Gastrocnemius medialis (tissue), 4 donors: ENCODE data around the gene PKP4. TPM values are rescaled to one million over a fixed set of nuclear protein-coding genes. Genes with fewer than 3 reads are reported as not detected.

ENCODE experiments used
- ATAC-seq, 2 donors: fragments of 150-250 bp; one replicate each; pipeline ENCODE4 v1.9.1; 2016
- DNase-seq, 2 donors: peaks; one replicate each; pipeline ENCODE4 v3.0.0-alpha.2; 2019
- H3K27ac ChIP-seq, 4 donors: fragments of 200-600 bp; sonication (generic); 1 replicate in 1 of 4; 2 replicates in 3 of 4; pipeline ENCODE4 v1.5.1; 2016 to 2018; ENCODE audit warnings: mild to moderate bottlenecking in 2 of 4, moderate library complexity in 1 of 4
- H3K27me3 ChIP-seq, 3 donors: fragments of 200-600 bp; sonication (generic) in 2 of 3; 1 replicate in 1 of 3; 2 replicates in 2 of 3; pipeline versions ENCODE4 v1.5.1 to v1.6.0; 2016 to 2019; ENCODE audit warnings: mild to moderate bottlenecking in 1 of 3, moderate library complexity in 1 of 3
- H3K36me3 ChIP-seq, 2 donors: fragments of 200-600 bp; sonication (generic) in 1 of 2; one replicate each; pipeline ENCODE4 v1.5.1; 2017 to 2018
- H3K4me1 ChIP-seq, 2 donors: fragments of 200-600 bp; sonication (generic) in 1 of 2; one replicate each; pipeline ENCODE4 v1.5.1; 2016 to 2017; ENCODE audit warnings: mild to moderate bottlenecking in 2 of 2
- H3K4me3 ChIP-seq, 4 donors: fragments of 200-600 bp; sonication (generic) in 3 of 4; 1 replicate in 1 of 4; 2 replicates in 3 of 4; pipeline ENCODE4 v1.5.1; 2016 to 2019; ENCODE audit warnings: mild to moderate bottlenecking in 2 of 4
- H3K9me3 ChIP-seq, 3 donors: fragments of 200-600 bp; sonication (generic) in 2 of 3; 1 replicate in 1 of 3; 2 replicates in 2 of 3; pipeline ENCODE4 v1.5.1; 2016 to 2019
- CTCF ChIP-seq, 5 experiments: fragments of 450-650 bp in 3 of 5; fragments of 200-600 bp in 2 of 5; sonication (generic) in 2 of 5; IDR thresholded peaks in 4 of 5; conservative IDR thresholded peaks in 1 of 5; 1 replicate in 4 of 5; 2 replicates in 1 of 5; pipeline ENCODE4 v1.5.1; 2016 to 2019; ENCODE audit warnings: antibody characterized with exemption in 5 of 5, mild to moderate bottlenecking in 3 of 5, moderate library complexity in 3 of 5
- POLR2A ChIP-seq, 2 donors: fragments of 450-650 bp; IDR thresholded peaks; one replicate each; pipeline ENCODE4 v1.6.1; 2017; ENCODE audit warnings: antibody characterized with exemption in 2 of 2, mild to moderate bottlenecking in 2 of 2, moderate library complexity in 2 of 2
- in situ Hi-C, 4 donors: fragments of 200-750 bp; cut with MboI; loops; one replicate each; pipeline versions ENCODE4 v1.15.0 to v1.8.0; 2017; ENCODE audit warnings: low sequenced_read_pairs in 4 of 4
- intact Hi-C: fragments of 100-400 bp; cut with DNase I; formaldehyde crosslinking; loops from one replicate; pipeline ENCODE4 v1.15.1; 2023; ENCODE audit warnings: low total_unique reads
- total RNA-seq, 4 donors: library from RNA; depleted of rRNA; stranded (reverse); fragments of >200 nt; gene quantifications; one replicate each; pipeline versions ENCODE4 v1.1.0 to v1.2.3, GENCODE V29; 2016

The PKP4 gene
- total RNA-seq, 4 donors from 2014 or later, result 15.3 to 36.0 (median 25.6) TPM

- TF ChIP-seq POLR2A (IDR thresholded peaks at IDR 0.05), result no peak
- no peak for TF ChIP-seq CTCF (IDR thresholded peaks at IDR 0.05 in 4 of 5, conservative IDR thresholded peaks at IDR 0.05 in 1 of 5)
- H3K4me3 ChIP-seq, result no peak overlapping the region
- intact Hi-C loops, result no loop called here
- no peaks in the 10 kb centered on the region for H3K27me3 ChIP-seq
- H3K4me1 ChIP-seq, result peaks cover 5 to 7% of the 10 kb centered on the region in 2 donors
- no peaks in the 10 kb centered on the region for H3K9me3 ChIP-seq
- DNase-seq, result no peak
- no peaks in the 10 kb centered on the region for H3K36me3 ChIP-seq
- H3K27ac ChIP-seq, result no peak overlapping the region
- no peak for ATAC-seq
- in situ Hi-C loops, result no loop called here
Measured at GRCh38 chr2:158511706-158512105, 55.0 kb downstream of the PKP4 start.

- TF ChIP-seq CTCF (IDR thresholded peaks at IDR 0.05 in 4 of 5, conservative IDR thresholded peaks at IDR 0.05 in 1 of 5) (no peak), POLR2A (IDR thresholded peaks at IDR 0.05) (no peak)
- no peak overlapping the region for H3K4me3 ChIP-seq
- DNase-seq (no peak), ATAC-seq (no peak)
- intact Hi-C loops (no loop called here), in situ Hi-C loops (no loop called here)
- H3K27me3 ChIP-seq, result no peaks in the 10 kb centered on the region
- no peaks in the 10 kb centered on the region for H3K36me3 ChIP-seq
- no peaks in the 10 kb centered on the region for H3K9me3 ChIP-seq
- no peak overlapping the region for H3K27ac ChIP-seq
- peaks cover 1 to 2% of the 10 kb centered on the region in 2 donors for H3K4me1 ChIP-seq
Measured at GRCh38 chr2:158512323-158512722, 55.6 kb downstream of the PKP4 start.

- in situ Hi-C loops, result no loop called here
- H3K27me3 ChIP-seq, result no peaks in the 10 kb centered on the region
- no peaks in the 10 kb centered on the region for H3K36me3 ChIP-seq
- no peak overlapping the region for H3K27ac ChIP-seq
- no peaks in the 10 kb centered on the region for H3K9me3 ChIP-seq
- no peak overlapping the region for H3K4me3 ChIP-seq
- ATAC-seq, result no peak
- H3K4me1 ChIP-seq, result no peaks in the 10 kb centered on the region
- TF ChIP-seq CTCF (IDR thresholded peaks at IDR 0.05 in 4 of 5, conservative IDR thresholded peaks at IDR 0.05 in 1 of 5) (no peak), POLR2A (IDR thresholded peaks at IDR 0.05) (no peak)
- intact Hi-C loops, result no loop called here
- DNase-seq, result no peak
Measured at GRCh38 chr2:158513841-158514240, 57.1 kb downstream of the PKP4 start.

GRCh38 chr2:158518084-158518483, 61.3 kb downstream of the PKP4 start:
- intact Hi-C loops, result no loop called here
- Histone ChIP-seq H3K27me3 (no peaks in the 10 kb centered on the region), H3K36me3 (no peaks in the 10 kb centered on the region), H3K4me3 (no peak overlapping the region), H3K4me1 (no peaks in the 10 kb centered on the region), H3K27ac (no peak overlapping the region), H3K9me3 (no peaks in the 10 kb centered on the region)
- TF ChIP-seq POLR2A (IDR thresholded peaks at IDR 0.05), result no peak
- TF ChIP-seq CTCF (IDR thresholded peaks at IDR 0.05 in 4 of 5, conservative IDR thresholded peaks at IDR 0.05 in 1 of 5), result no peak
- peak in 1 of 2 donors; percentile 66 for ATAC-seq
- in situ Hi-C loops, result no loop called here
- DNase-seq, result peak in 1 of 2 donors; percentile 30

- Histone ChIP-seq H3K27ac (no peak overlapping the region), H3K36me3 (no peaks in the 10 kb centered on the region), H3K4me1 (no peaks in the 10 kb centered on the region), H3K4me3 (no peak overlapping the region), H3K9me3 (no peaks in the 10 kb centered on the region), H3K27me3 (no peaks in the 10 kb centered on the region)
- no peak for TF ChIP-seq CTCF (IDR thresholded peaks at IDR 0.05 in 4 of 5, conservative IDR thresholded peaks at IDR 0.05 in 1 of 5)
- in situ Hi-C loops (no loop called here), intact Hi-C loops (no loop called here)
- DNase-seq, result no peak
- ATAC-seq, result no peak
Measured at GRCh38 chr2:158519481-158519880, 62.7 kb downstream of the PKP4 start.
